HG02571 (cell line): ENCODE measurements around the gene SMAP2.

ENCODE experiments used
- ATAC-seq: cut with Tn5 transposase; IDR thresholded peaks from one replicate; pipeline ENCODE4 v1.9.1; 2021; ENCODE audit warnings: mild to moderate bottlenecking, moderate library complexity; ENCODE audit not compliant: unreplicated experiment

The SMAP2 gene

DNA sequence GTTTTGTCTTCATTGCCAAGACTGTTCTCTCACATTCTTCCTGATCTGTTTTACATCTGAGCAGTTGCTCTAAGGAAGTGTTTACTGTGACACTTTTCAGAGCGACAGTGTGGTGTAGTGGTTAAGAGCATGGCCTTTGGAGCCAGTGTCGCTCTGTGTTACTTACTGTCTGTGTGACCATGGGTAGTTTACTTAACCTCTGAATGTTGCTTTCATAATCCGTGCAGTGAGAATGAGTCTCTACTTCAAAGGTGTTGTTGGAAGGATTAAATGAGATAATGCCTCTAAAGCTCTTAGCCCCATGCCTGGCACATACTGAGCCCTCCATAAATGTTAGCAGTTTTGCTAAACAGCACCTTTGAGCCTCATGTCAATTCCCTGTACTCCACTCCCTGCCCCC lies 40.8 kb downstream of the SMAP2 start:
- ATAC-seq = no peak

GRCh38 chr1:40416709-40417108 lies 43.2 kb downstream of the SMAP2 start:
- no peak for ATAC-seq

- no peak for ATAC-seq
Observed at GRCh38 chr1:40421431-40422384, 48.2 kb downstream of the SMAP2 start.

- no peak for ATAC-seq
Observed at GRCh38 chr1:40422630-40423263, 49.2 kb downstream of the SMAP2 start.

DNA sequence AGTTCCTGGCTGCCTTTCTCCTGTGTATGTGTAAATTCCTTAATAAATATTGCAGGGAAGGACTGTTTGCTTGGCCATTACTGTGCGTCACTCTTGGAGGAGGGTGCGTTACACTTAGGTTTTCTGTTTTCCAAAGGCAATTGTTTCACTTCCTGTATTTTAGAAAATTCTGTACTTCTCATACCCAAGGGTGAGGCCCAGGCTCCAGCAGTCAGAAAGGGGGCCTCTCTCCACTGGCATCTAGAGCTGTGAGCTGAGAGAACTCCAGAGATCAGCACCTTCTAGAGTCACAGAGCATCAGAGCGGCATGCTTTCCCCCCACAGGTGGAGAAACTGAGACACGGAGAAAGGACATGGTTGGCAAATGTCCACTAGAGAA lies 49.7 kb downstream of the SMAP2 start:
- ATAC-seq = no peak

GRCh38 chr1:40423951-40424618 lies 50.6 kb downstream of the SMAP2 start:
- ATAC-seq = no peak

DNA sequence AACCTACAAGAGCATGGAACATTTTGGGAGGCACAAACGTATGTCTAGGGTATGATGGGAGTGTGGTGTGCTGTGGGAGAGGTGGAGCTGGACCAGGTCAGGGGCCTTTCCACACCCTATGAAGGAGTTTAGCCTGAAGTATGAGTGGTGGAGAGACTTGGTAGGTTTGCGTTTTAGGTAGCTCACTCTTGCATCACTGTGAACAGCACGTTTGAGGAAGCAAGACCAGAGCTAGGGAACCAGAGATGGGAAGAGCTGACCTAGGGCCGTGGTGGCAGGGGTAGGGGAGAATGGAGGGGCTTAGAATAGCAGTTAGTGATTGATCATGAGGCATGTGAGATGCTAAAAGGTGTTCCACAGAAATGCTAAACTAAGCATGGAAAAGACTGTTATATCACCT lies 51.7 kb downstream of the SMAP2 start:
- ATAC-seq = no peak

- ATAC-seq = no peak
Observed at GRCh38 chr1:40431385-40431784, 57.9 kb downstream of the SMAP2 start.

- ATAC-seq = no peak
Observed at GRCh38 chr1:40432644-40433390, 59.3 kb downstream of the SMAP2 start.

DNA sequence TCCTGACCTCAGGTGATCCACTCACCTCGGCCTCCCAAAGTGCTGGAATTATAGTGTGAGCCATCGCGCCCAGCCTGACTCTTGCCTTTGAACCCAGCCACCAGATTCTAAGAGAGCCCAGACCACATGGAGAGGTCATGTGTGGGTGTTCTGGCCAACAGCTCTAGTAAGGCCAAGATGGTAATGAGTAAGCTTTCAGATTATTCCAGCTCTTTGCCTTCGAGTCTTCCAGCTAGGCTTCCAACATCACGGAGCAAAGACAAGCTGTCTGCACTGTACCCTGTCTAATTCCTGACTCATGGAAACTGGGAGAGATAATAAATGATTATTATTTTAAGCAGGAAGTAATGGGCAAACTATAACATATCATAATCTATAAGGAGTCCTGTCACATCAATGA lies 61.9 kb downstream of the SMAP2 start:
- no peak for ATAC-seq

GRCh38 chr1:40435876-40436275 lies 62.3 kb downstream of the SMAP2 start:
- no peak for ATAC-seq

DNA sequence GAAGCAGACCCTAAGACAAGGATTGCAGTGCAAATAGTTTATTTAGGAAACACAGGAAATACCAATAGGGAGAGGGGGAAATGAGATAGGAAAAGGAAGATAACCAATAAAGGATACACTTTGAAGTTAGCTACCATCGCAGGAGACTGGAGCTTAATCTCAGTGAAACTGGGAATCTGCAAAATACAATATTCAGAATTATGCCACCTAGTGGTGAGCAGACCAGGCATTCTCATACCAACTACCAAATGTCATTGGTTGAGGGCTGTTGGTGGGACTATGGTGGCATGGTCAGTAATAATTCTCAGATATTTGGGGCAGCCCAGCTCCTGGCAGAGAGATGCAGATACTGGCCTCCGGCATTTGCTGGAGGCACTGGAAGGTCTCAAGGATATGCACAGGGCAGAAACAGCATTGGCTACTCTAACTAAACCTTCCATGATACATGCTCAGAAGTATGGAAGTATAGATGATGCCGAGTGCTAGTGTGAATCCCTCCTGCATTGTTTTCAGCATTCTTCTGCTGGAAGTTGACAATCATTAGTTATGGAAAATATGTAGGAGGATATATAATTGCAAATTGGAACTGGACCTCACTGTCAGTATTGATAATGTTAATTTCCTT lies 65.0 kb downstream of the SMAP2 start:
- no peak for ATAC-seq

- no peak for ATAC-seq
Observed at GRCh38 chr1:40439247-40439646, 65.7 kb downstream of the SMAP2 start.

GRCh38 chr1:40449684-40450494 lies 76.4 kb downstream of the SMAP2 start, which contains the start of gene ZFP69B:
Gene ZFP69B (plus strand): TSS chr1:40450476. CDS start chr1:40450962, 486 bp downstream.
- ATAC-seq = peak; percentile 85

DNA sequence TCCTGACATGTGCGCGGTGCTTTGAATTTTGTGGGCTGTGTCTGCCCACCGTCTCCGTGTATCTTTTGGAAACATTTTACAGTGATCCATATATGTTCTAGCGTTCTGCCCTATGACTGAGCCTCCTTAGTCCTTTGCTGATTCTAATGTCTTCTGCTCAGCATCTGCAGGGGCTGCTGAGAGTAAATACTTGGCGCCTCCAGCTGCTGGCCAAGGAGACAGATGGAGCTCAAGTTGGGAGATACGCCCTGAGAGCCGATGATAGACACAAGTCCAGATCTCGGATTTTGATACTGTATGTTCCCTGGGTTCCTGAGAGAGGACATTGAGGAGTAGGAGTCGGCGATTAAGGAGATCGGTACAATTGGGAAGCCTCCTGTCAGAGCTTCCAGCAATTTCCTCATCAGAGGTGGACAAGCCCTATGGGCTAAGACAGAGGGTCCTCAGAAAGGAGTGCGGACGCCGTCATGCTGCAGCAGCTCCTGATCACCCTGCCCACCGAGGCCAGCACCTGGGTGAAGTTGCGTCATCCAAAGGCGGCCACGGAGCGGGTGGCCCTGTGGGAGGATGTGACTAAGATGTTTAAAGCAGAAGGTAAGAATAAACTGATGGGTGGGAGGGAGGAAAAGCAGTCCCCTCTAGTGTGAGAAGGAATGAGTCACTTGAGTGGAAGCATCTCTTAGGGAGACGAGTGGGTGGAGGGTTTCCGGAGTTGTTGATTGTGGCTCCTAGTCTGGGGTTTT lies 77.1 kb downstream of the SMAP2 start:
- peak; percentile 16 for ATAC-seq

DNA sequence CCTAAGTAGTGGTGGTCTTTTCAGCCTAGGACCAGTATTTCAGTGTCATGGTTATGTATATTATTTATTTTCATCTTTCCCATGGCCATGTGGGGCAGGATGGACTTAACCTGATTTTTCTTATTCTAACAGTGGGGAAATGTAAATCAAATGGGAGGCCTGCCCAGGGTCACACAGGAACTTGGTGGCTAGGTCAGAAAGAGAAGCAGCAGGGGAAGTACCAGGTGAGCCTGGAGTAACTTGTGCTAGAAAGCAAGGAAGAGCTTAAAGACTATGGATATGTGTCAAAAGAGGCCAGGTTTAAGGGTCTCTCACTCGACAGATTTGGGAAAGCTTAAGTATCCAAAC lies 77.7 kb downstream of the SMAP2 start:
- ATAC-seq = no peak

GRCh38 chr1:40454873-40455272 lies 81.3 kb downstream of the SMAP2 start:
- ATAC-seq = no peak

- ATAC-seq = no peak
Observed at GRCh38 chr1:40462956-40463590, 89.5 kb downstream of the SMAP2 start.

DNA sequence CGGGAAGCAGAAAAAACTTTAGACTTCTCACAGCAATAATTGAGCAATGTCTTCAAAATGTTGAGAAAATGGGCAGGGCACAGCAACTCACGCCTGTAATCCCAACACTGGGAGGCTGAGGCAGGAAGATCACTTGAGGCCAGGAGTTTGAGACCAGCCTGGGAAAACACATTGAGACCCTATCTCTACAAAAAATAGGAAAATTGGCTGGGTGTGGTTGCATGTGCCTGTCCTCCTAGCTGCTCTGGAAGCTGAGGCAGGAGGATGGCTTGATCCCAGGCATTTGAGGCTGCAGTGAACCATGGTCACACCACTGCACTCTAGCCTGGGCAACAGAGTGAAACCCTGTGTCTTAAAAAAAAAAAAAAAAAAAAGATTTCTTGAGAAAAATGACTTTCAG lies 95.8 kb downstream of the SMAP2 start:
- ATAC-seq = no peak
